Measurements from ENCODE around the gene CCDC102A. TPM values are rescaled to one million over a fixed set of nuclear protein-coding genes. Genes with fewer than 3 reads are reported as not detected.

The CCDC102A gene
- total and polyA plus RNA-seq, 2 of the 13 experiments (the other 11 are each of a cell fraction or from before 2014, with no cell fraction given): 2.1 to 2.8 TPM

- TF ChIP-seq ZNF740 (CRISPR knock-in tag; IDR thresholded peaks at IDR 0.05) (0 out of 2 replicates have a peak, but pooled peaks have one; percentile 61), ERF (CRISPR knock-in tag; IDR thresholded peaks at IDR 0.05) (peak; percentile 98), TCF7L2 (IDR thresholded peaks at IDR 0.05; ENCODE audit: low read depth, low read length) (no peak), HOXD1 (CRISPR knock-in tag; IDR thresholded peaks at IDR 0.05) (peak; percentile 93), ZNF543 (CRISPR knock-in tag; IDR thresholded peaks at IDR 0.05) (no peak), GMEB1 (CRISPR knock-in tag; IDR thresholded peaks at IDR 0.05; ENCODE audit: borderline replicate concordance) (peak; percentile 86), KLF16 (CRISPR knock-in tag; IDR thresholded peaks at IDR 0.05) (peak in 1 of 2 experiments; percentile 97; a peak in 2 of 4 replicates), CBX5 (CRISPR knock-in tag; IDR thresholded peaks at IDR 0.05; ENCODE audit: borderline replicate concordance) (peak; percentile 99; the same call in 1 of the 2 replicates), ARNT (IDR thresholded peaks at IDR 0.05) (no peak), ZSCAN22 (CRISPR knock-in tag; IDR thresholded peaks at IDR 0.05) (no peak), GATAD2A (CRISPR knock-in tag; IDR thresholded peaks at IDR 0.05) (peak; percentile 84), MIER2 (CRISPR knock-in tag; IDR thresholded peaks at IDR 0.05) (peak; percentile 79; the same call in 1 of the 2 replicates), DZIP1 (CRISPR knock-in tag; IDR thresholded peaks at IDR 0.05) (peak; percentile 94), MAFG (CRISPR knock-in tag; IDR thresholded peaks at IDR 0.05) (no peak), PRPF4 (IDR thresholded peaks at IDR 0.05; ENCODE audit: low read depth, low read length, poor library complexity, severe bottlenecking) (no peak), ZFY (CRISPR knock-in tag; IDR thresholded peaks at IDR 0.05) (peak; percentile 95), GFI1 (CRISPR knock-in tag; IDR thresholded peaks at IDR 0.05; ENCODE audit: borderline replicate concordance) (peak; percentile 53; the same call in 1 of the 2 replicates), POGK (CRISPR knock-in tag; conservative IDR thresholded peaks at IDR 0.05) (peak; percentile 97), CREBL2 (CRISPR knock-in tag; IDR thresholded peaks at IDR 0.05; ENCODE audit: borderline replicate concordance) (peak; percentile 74; the same call in 1 of the 2 replicates), ZNF225 (CRISPR knock-in tag; IDR thresholded peaks at IDR 0.05) (peak; percentile 68; the same call in 1 of the 2 replicates), MXI1 (IDR thresholded peaks at IDR 0.05; ENCODE audit: borderline replicate concordance, low read depth, low read length) (peak; percentile 78; the same call in 2 of the 3 replicates), MIER3 (CRISPR knock-in tag; IDR thresholded peaks at IDR 0.05; ENCODE audit: borderline replicate concordance) (peak; percentile 93; the same call in 1 of the 2 replicates), GATA4 (IDR thresholded peaks at IDR 0.05; ENCODE audit: borderline replicate concordance, low read depth) (peak; percentile 84; the same call in 1 of the 2 replicates), HNRNPLL (IDR thresholded peaks at IDR 0.05; ENCODE audit: low read depth, low read length, poor library complexity, severe bottlenecking) (peak; percentile 99)
These were observed 74.0 kb downstream of the CCDC102A start, which contains the start of gene POLR2C (continued) for GRCh38 chr16:57462209-57462977.

All from HepG2 (cell line).